Measurements from ENCODE around the gene INPP5D.

- no peak for TF ChIP-seq CTCF (IDR thresholded peaks at IDR 0.05; ENCODE audit: control extremely low read depth in 1 of 3, insufficient read depth in 1 of 3, low read depth in 1 of 3, low read length in 3 of 3)
- no peak for TF ChIP-seq MAFK (IDR thresholded peaks at IDR 0.05; ENCODE audit: low read depth, low read length)
- no peak for TF ChIP-seq TBP (IDR thresholded peaks at IDR 0.05; ENCODE audit: low read depth, low read length)
- TF ChIP-seq POLR2AphosphoS5 (IDR thresholded peaks at IDR 0.05; ENCODE audit: low read depth, low read length), result no peak
- no peak for TF ChIP-seq KDM5A (IDR thresholded peaks at IDR 0.05; ENCODE audit: low read length)
- no peak for TF ChIP-seq NRF1 (IDR thresholded peaks at IDR 0.05; ENCODE audit: low read depth, low read length)
- TF ChIP-seq POLR2A (IDR thresholded peaks at IDR 0.05; ENCODE audit: control extremely low read depth in 1 of 2, low read depth in 2 of 2, low read length in 2 of 2), result no peak
Measured at GRCh38 chr2:233141901-233142300, 81.8 kb downstream of the INPP5D start.

Data from H1 (cell line).